Activated T-helper 9 cell treated with anti-CD3 and anti-CD28 coated beads, Interleukin-2, amount 50 U/mL, for 16 hours (primary cell): ENCODE data around the gene CIDEC.
"Not testable (repeated sequence)": the region's sequence is repeated elsewhere in the genome, so short reads cannot be mapped to it uniquely, and the experiment has no call there.

ENCODE experiments used
- DNase-seq: peaks from one replicate; pipeline ENCODE4 v3.0.0-alpha.2; 2020; ENCODE audit warnings: low read depth

The CIDEC gene

DNA sequence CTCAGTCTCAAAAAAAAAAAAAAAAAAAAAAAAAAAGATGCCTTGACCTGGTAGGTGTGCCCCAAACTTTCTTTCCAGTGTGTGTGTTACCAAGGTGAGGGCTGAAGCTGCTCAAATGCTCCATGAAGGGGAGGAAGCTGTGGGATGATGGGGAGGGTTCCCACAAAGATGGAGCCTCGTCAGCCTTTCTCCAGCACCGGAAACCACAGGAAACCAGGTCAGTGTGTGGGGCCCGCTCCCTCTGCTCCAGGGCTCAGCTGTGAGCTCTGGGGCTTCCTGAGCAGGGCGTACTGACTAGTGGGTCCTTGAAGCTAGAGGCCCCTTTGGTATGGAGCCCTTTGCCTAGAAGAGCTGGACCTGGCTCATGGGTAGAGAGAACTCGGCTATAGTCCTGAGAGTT, 21.9 kb upstream of the CIDEC start:
- no peak for DNase-seq

DNA sequence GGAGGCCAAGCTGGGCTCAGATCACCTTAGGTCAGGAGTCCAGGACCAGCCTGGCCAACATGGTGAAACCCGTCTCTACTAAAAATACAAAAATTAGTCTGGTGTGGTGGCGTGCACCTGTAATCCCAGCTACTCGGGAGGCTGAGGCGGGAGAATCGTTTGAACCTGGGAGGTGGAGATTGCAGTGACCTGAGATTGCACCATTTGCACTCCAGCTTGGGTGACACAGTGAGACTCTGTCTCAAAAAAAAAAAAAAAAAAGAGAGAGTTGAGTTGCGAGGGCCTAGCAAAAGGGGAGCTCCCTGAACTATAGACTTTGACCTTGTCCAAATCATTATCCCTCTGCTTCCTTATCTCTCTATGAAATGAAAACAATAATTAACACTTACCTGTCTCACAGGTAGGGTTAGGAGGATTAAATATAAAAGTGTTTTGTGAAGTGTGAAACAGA, 20.9 kb upstream of the CIDEC start:
- not testable (repeated sequence) for DNase-seq

DNA sequence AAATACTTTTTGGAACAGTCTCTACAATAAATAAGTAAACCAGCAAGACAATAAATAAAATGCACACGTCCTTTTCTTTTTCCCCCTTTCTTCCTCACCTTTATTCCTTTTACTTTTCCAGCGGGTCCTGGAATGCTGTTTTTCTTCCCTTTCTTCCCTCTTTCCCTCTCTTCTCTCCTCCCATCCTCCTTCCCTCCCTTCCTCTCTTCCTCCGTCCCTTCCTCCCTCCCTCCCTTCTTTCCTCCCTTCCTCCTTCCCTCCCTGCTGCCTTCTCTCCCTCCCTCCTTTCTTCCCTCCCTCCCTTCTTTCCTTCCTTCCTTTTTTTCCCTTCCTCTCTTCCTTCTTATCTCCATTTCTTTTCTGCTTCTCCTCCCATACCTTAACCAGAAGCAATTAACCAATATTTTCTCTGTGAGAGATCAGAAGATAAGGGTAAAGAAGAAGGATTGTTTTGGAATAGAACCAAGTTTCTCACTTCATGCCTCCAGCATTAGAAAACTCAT, 19.3 kb upstream of the CIDEC start:
- no peak for DNase-seq

DNA sequence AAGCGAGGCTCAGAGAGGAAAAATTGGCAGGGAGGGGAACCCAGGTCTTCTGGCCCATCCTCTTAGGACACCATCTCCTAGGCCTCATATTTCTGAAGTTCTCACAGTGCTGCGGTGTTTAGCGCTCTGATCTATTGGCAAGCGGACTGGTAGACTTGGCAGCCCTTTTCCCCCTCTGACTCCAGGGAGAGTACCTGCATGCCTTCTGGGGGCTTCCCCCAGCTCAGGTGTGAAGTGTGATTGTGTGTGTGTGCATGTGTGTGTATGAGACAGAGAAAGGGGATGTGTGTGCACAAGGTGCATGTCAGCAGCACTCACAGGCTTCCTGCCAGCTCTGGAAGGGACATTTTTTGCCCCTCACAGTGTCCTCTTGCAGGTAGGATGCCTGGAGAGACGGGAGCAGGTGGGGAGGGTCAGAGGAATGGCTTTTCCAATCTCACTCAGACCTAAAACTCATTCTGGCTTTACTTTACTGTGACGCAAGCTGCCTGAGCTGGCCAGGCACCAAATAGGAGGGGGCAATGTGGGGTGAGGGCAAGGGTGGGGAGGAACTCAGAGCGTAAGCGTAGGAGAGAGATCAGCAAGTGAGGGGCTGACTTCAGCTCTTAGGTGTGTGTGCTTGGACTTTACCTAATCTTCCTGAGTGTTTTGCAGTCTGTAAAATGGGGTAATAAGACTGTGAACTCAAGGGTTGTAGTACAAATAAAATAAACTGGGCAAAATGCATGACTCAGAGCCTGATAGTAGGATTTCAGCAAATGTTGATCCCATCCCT, 18.6 kb upstream of the CIDEC start:
- no peak for DNase-seq

DNA sequence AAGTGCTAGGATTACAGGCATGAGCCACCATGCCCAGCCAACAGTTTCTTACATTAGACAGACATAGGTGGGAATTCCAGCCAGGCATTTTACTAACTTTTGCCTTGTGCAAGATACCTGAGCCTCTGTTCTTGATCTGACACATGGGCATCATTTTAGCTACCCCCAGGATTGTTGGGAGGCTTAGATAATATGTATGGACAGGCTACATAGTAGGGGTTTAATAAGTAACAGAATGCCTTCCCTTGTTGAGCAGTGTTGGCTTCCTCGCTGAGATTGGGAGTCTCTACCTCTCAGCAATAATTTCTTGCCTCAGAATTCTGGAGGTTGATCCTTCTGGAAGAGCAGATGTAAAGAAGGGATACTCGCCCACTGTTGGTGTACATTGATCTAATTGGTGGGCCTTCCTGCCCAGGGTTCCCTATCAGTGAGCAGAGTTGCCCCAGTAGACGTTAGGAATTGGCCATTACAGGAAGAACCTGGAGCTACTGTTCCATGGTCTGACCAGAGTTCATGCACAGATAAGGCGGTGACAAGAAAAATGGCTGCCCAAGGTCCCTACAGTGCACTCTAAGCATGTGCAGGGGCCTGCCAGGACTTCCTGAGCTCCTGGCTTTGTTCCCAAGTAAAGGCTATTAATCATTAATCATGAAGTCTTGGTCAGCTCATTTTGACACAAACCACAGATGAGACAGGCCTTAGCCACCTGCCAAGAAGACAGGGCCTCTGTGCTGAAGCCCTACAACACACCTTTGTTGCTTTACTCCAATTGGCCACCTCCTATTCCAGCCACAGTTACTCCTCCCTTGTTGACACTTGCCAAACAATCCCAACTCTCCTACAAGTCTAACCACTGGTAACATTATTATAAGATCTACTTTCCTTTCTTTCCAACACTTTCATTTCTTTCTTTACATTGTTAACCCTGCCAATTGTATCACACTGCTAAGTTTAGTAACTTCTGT, 17.6 kb upstream of the CIDEC start:
- no peak for DNase-seq

DNA sequence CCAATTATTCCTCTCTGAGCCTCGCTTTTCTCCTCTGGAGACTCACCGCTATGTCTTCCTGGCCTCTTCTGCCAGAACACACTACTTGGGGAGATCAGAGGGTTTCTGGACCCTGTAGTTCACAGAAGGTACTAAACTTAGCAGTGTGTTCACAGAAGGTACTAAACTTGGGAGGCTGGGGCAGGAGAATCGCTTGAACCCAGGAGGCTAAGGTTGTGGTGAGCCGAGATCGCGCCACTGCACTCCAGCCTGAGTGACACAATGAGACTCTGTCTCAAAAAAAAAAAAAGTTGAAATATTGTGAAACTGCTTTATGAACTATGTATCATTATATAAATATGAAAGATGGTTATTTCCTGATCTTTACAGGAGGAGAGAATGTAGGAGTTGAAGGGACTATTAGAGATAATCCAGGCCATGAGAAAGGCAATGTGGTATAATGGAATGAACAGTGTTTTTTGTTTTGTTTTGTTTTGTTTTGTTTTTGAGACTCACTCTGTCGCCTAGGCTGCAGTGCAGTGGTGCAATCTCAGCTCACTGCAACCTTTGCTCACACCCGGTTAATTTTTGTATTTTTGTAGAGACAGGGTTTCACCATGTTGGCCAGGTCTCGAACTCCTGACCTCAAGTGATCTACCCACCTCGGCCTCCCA, 16.8 kb upstream of the CIDEC start:
- not testable (repeated sequence) for DNase-seq

DNA sequence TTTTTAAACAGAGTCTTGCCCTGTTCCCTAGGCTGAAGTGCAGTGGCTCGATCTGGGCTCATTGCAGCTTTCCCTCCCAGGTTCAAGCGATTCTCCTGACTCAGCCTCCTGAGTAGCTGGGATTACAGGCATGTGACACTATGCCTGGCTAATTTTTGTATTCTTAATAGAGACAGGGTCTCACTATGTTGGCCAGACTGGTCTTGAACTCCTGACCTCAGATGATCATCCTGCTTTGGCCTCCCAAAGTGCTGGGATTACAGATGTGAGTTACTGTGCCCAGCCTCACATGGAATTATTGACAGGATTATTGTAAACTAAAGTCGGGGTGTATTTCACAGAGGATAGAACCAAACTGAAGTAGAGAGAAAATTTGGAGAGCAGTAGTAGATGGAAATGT, 15.7 kb upstream of the CIDEC start:
- DNase-seq = not testable (repeated sequence)

DNA sequence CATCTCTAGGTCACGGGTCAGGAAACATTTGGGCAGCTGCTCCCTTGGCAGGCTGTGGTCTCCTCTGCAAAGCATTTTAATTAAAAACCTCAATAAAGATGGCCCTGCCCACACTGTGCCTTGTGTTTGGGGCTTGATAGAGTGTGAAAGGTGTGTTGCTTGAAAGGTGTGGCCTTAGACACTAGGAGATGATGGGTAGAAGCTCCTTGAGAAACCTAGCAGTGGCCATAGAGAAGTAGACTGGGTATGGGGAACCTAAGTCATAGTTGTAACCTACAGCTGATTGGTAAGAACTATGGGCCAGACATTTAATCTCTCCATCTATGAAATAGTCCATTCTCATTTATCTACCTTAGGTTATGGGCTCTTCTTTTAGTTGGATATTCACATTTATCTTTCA, 13.7 kb upstream of the CIDEC start:
- DNase-seq = no peak

DNA sequence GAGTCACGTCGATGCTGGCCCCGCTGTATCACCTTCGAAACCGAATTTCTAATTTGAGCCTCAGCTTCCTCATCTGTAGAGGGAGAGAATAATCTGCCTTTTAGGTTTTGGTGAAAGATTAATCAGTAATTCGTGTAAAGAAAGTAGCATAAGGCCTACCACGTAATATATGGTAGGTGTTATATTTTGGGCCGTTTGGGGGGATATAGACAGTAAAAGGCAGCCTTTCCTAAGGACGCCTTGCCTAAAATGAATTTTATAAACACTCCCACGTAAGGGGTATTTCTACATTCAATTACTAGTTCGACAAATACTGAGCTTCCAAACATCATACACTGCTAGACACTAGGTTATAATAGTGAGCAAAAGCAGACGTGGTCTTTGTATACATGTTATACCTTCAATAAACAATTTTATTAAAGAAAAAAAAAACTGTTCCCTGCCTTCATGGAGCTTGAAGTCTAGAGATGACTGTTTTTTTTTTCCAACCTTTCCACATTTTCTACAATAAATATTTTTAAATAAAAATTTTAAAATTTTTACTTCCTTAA, 11.1 kb upstream of the CIDEC start:
- no peak for DNase-seq

DNA sequence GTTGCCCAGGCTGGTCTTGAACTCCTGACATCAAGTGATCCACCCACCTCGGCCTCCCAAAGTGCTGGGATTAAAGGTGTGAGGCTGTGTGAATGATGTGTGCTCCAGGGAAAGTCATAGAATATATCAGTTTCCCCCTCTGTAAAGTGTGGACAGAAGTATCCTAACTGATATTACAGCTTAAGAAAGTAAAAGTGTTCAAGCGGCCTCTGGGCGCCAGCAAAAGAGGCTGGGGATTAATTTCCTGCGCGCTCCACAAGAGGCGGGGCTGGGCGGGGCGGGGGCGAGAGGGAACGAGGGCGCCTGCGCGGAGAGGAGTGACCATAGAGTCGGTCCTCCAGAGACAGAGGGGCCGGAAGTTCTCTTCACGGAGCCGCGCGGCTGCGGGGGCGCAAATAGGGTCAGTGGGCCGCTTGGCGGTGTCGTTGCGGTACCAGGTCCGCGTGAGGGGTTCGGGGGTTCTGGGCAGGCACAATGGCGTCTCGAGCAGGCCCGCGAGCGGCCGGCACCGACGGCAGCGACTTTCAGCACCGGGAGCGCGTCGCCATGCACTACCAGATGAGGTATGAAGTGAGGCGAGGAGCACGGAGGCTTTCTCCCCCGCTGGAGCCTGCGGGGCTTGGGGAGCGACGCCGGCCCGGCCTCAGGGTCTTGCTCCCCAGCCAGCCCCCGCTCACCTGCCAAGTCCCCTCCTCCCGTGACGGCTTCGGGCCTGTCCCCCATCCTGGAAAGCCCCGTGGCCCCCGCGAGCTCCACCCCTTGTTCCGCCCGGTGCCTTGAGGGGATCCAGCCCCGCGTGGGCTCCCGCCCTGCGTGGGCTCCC, 10.4 kb upstream of the CIDEC start, which contains the start of gene JAGN1:
Gene JAGN1 (plus strand): TSS at position 362 of the 823 bp plus-strand sequence. CDS start 113 bp downstream, at position 475.
- DNase-seq = peak; percentile 84

DNA sequence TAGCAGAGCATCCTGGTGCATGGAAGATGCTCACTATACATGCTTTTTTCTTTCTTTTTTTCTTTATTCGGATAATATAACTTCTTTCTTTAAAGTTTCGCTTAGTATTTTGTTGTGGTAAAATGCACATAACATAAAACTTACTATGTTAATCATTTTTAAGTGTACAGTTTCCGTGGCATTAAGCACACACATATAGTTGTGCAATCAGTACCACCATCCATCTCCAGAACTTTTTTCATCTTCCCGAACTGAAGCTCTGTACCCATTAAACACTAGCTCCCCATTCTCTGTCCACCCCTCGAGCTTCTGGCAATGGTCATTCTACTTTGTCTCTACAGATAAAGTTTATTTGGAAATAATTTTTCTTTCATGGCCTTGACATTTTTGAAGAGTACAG, 9.4 kb upstream of the CIDEC start:
- DNase-seq = no peak

DNA sequence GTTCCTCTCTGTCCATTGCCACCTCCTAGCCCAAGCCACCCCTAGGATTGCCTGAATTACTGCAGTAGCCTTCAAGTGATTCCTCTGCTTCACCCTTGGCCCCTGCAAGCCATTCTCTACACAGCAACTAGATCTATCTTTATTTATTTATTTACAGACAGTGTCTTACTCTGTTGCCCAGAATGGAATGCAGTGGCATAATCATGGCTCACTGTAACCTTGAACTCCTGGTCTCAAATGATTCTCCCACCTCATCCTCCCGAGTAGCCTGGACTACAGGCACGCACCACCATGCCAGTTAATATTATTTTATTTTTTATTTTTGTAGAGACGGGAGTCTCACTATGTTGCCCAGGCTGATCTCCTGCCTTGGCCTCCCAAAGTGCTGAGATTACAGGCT, 8.5 kb upstream of the CIDEC start:
- DNase-seq = no peak

DNA sequence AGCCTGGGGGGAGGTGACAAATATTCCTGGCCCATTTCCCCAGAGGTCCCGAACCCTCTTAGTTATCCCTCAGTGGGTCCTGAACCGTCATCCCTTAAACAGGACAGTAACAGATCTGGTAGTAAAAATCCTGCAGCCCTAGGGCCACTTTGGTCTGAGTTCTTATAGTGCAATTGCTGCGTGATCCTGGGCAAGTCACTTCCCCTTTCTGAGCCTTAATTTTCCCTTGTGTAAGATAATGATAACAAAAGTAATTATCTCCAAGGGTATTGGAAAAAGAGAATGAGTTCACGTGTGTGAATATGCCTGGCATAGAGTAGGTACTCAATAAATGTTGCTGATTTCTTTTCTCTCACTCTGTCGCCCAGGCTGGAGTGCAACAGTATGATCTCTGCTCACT, 7.4 kb upstream of the CIDEC start:
- DNase-seq = no peak

DNA sequence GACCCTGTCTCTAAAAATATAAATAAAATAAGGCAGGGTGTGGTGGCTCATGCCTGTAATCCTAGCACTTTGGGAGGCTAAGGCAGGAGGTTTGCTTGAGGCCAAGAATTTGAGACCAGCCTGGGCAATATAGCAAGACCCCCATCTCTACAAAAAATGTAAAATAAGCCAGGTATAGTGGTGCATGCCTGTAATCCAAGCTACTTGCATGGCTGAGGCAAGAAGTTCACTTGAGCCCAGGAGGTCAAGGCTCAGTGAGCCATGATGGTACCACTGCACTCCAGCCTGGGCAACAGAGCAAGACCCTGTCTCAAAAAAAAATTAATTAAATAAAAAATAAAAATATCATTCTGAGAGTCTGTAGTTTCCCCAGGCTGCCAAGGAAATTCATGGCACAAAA, 6.3 kb upstream of the CIDEC start:
- no peak for DNase-seq

DNA sequence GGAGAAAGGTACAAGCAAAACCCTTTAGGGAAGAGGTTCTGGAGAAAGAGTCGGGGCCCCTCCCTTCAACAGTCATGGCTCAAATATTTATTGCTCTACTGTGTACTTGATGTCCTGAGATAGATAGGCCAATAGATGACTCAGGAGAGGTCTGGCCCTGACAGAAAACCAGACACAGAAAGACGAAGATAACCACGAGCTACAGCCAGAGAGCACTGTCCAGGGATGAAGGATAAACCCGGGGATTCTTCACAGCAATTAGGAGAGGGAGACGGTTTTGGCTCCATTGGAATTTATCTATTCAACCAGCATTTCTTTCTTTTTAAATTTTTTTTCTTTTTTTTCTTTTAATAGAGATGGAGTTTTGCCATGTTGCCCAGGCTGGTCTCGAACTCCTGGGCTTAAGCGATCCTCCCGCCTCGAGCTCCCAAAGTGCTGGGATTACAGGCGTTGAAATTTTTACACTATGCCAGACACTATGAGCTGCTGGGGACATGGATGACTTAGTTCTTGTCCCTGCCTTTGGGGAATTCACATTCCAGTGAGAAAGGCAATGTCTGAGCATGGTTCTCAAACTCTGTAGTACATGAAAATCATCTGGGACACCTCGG, 4.6 kb upstream of the CIDEC start:
- no peak for DNase-seq

DNA sequence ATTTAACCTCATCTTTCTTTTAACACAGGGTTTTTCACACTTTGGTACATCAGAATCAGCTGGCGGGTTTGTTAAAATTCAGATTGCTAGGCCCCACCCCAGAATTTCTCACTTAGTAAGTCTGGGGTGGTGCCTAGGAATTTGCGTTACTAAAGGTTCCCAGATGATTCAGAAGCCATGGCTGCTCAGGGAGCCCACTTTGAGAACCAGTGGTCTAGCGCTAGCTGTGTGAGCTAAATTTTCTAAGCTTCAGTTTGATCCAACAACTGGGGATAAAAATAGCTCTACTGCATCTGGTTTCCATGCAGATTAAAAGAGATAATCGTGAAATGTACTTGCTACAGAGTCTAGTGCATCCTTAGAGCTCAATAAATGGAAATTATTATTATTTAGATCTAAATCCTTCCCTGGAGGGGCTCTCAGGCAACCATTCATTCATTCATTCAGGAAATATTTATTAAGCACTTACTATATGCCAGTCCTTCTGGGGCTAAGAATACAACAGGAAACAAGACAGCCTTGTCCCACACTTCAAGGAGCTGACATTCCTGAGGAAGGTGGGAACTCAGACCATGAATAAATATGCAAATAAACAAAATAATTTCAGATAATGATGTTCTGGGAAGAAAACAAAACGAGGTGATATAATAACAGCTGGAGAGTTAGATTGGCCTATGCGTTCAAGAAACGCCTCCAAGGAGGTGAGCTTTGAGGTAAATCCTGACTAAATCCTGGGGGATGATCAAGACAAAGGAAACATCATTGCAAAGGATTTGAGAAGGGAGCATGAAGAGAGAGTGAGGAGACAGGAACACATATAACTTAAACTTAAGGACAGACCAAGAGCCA, 3.9 kb upstream of the CIDEC start:
- DNase-seq = no peak

DNA sequence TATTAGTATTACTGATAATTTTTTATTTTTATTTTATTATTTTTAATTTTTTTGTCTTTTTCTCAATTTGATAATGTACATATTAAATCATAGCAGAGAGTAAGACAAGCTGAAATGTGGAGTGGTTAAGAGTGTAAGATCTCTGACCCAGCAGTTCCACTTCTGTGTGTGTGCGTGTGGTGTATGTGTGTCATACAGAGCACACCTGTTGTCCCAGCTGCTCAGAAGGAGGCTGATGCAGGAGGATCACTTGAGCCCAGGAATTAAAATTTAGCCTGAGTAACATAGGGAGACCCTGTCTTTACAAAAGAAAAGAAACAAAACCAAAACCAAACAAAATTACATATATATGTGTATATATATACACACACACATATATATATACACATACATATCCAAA, 1.4 kb upstream of the CIDEC start:
- no peak for DNase-seq

DNA sequence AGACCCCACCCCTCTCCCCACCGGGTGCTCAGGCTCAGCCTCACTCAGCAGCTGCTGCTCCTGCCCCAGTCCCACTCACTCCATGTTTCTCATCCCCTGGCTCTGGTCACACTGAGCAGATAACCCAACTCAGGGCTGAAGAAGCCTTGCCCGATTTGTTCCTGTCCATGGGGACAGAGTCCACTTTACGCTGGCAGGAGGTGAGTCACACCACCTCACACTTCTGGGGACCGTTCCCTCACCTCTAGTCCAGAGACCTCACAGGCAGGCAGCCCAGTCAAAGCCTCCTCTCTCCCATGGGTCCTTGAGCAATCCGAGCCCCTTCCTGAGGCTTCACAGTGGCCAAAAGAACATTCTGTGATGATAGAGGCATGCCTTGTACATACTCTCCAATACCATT, 1.4 kb downstream of the CIDEC start:
- no peak for DNase-seq

DNA sequence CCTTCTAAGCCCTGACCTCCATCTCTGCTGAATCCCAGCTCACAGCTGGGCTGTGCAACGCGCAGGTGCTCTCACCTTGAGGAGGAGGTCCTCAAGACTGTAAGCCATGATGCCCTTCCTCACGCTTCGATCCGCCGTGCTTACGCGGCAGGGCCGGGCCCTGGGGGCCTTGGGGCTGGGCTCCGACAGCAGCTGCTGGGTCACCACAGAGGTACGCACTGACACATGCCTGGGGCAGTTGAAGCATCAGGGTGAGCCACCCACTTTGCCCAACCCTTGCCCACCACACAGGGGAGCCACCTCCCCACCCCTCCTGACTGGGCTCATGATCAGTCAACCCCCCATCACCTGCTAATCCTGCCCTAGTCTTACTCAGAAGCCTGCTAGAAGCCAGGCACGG, 3.1 kb downstream of the CIDEC start:
- no peak for DNase-seq

DNA sequence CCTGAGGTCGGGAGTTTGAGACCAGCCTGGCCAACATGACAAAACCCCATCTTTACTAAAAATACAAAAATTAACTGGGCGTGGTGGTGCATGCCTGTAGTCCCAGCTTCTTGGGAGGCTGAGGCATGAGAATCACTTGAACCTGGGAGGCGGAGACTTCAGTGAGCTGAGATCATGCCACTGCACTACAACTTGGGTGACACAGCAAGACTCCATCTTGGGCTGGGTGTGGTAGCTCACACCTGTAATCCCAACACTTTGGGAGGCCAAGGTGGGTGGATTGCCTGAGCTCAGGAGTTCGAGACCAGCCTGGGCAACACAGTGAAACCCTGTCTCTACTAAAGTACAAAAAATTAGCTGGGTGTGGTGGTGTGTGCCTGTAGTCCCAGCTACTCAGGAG, 3.8 kb downstream of the CIDEC start:
- not testable (repeated sequence) for DNase-seq
